HG03378 (cell line): Measurements from ENCODE around the gene DISP3.

ENCODE experiments used
- ATAC-seq: cut with Tn5 transposase; IDR thresholded peaks from one replicate; pipeline ENCODE4 v1.9.1; 2021; ENCODE audit warnings: mild to moderate bottlenecking, moderate library complexity; ENCODE audit not compliant: unreplicated experiment

Gene DISP3

GRCh38 chr1:11513681-11514080 is 34.7 kb downstream of the DISP3 start:
- no peak for ATAC-seq

GRCh38 chr1:11514366-11514765 is 35.4 kb downstream of the DISP3 start:
- ATAC-seq = no peak

- ATAC-seq = no peak
These were observed 36.7 kb downstream of the DISP3 start for GRCh38 chr1:11515368-11516300.

GRCh38 chr1:11516961-11517635 is 38.1 kb downstream of the DISP3 start:
- ATAC-seq = no peak

GRCh38 chr1:11518016-11518701 is 39.2 kb downstream of the DISP3 start:
- ATAC-seq = no peak

GRCh38 chr1:11518791-11519628 is 40.1 kb downstream of the DISP3 start:
- ATAC-seq = no peak

- ATAC-seq = no peak
These were observed 40.7 kb downstream of the DISP3 start for GRCh38 chr1:11519629-11520031.

- no peak for ATAC-seq
These were observed 41.7 kb downstream of the DISP3 start for GRCh38 chr1:11520531-11521233.

- ATAC-seq = no peak
These were observed 42.8 kb downstream of the DISP3 start for GRCh38 chr1:11521582-11522399.

- no peak for ATAC-seq
These were observed 43.7 kb downstream of the DISP3 start for GRCh38 chr1:11522400-11523235.

- ATAC-seq = no peak
These were observed 44.3 kb downstream of the DISP3 start for GRCh38 chr1:11523261-11523660.

- no peak for ATAC-seq
These were observed 45.0 kb downstream of the DISP3 start for GRCh38 chr1:11523746-11524464.

- no peak for ATAC-seq
These were observed 45.7 kb downstream of the DISP3 start for GRCh38 chr1:11524465-11525150.

- ATAC-seq = no peak
These were observed 46.2 kb downstream of the DISP3 start for GRCh38 chr1:11525151-11525505.

GRCh38 chr1:11525516-11525915 is 46.6 kb downstream of the DISP3 start:
- ATAC-seq = no peak

- ATAC-seq = no peak
These were observed 47.3 kb downstream of the DISP3 start for GRCh38 chr1:11526071-11526895.
